Neural cell (in vitro differentiated cells): ENCODE measurements around the gene BCL6B. TPM values are rescaled to one million over a fixed set of nuclear protein-coding genes. Genes with fewer than 3 reads are reported as not detected.

Source experiments
- H2AFZ ChIP-seq: fragments of 200-600, 300-800 bp; sonication (generic), shearing (Covaris generic); 2 replicates; pipeline ENCODE4 v1.6.0; 2014; ENCODE audit warnings: low read depth, mild to moderate bottlenecking, antibody characterized with exemption, low read length, moderate library complexity
- H3F3A ChIP-seq: fragments of 200-600 bp; shearing (Covaris generic); 2 replicates; pipeline ENCODE4 v1.6.1; 2016; ENCODE audit warnings: mild to moderate bottlenecking, moderate library complexity, mixed read lengths, antibody characterized with exemption, low read length; ENCODE audit not compliant: insufficient read depth, poor library complexity, severe bottlenecking
- H3K27ac ChIP-seq: fragments of 200-600, 300-800 bp; sonication (generic), shearing (Covaris generic); 2 replicates; pipeline ENCODE4 v1.5.1; 2014; ENCODE audit warnings: mild to moderate bottlenecking, low read length, moderate library complexity
- H3K27me3 ChIP-seq: fragments of 300-800, 200-600 bp; sonication (generic), shearing (Covaris generic); 2 replicates; pipeline ENCODE4 v1.6.0; 2014; ENCODE audit warnings: mild to moderate bottlenecking, low read depth, low read length, moderate library complexity; ENCODE audit not compliant: insufficient read depth
- H3K36me3 ChIP-seq: fragments of 300-800, 200-600 bp; sonication (generic), shearing (Covaris generic); 2 replicates; pipeline ENCODE4 v1.5.1; 2014; ENCODE audit warnings: mild to moderate bottlenecking, antibody characterized with exemption, low read length, moderate library complexity; ENCODE audit not compliant: insufficient read depth
- H3K4me2 ChIP-seq: fragments of 300-800, 200-600 bp; sonication (generic), shearing (Covaris generic); 2 replicates; pipeline ENCODE4 v1.6.0; 2014; ENCODE audit warnings: mild to moderate bottlenecking, low read length
- H3K4me3 ChIP-seq: fragments of 300-800, 200-600 bp; sonication (generic), shearing (Covaris generic); 2 replicates; pipeline ENCODE4 v1.5.1; 2014; ENCODE audit warnings: mild to moderate bottlenecking, low read length, moderate library complexity
- H3K79me2 ChIP-seq: fragments of 200-600 bp; shearing (Covaris generic); replicated peaks from 2 replicates; pipeline ENCODE4 v1.6.0; 2014; ENCODE audit warnings: mild to moderate bottlenecking, low read length, moderate library complexity; ENCODE audit not compliant: insufficient read depth
- H3K9ac ChIP-seq: fragments of 300-800, 200-600 bp; sonication (generic), shearing (Covaris generic); 2 replicates; pipeline ENCODE4 v1.6.1; 2016; ENCODE audit warnings: mild to moderate bottlenecking, low read length, mixed read lengths
- H3K9me2 ChIP-seq: fragments of 200-600 bp; shearing (Covaris generic); 2 replicates; pipeline ENCODE4 v1.6.1; 2016; ENCODE audit warnings: mild to moderate bottlenecking, low read length, mixed read lengths; ENCODE audit not compliant: insufficient read depth
- H3K9me3 ChIP-seq: fragments of 200-600, 300-800 bp; sonication (generic), shearing (Covaris generic); 2 replicates; pipeline ENCODE4 v1.6.1; 2016; ENCODE audit warnings: mild to moderate bottlenecking, mixed run types, low read length, moderate library complexity, mixed read lengths
- H4K20me1 ChIP-seq: fragments of 200-600 bp; shearing (Covaris generic); 2 replicates; pipeline ENCODE4 v1.6.1; 2016; ENCODE audit warnings: mild to moderate bottlenecking, mixed run types; ENCODE audit not compliant: insufficient read depth
- CTCF ChIP-seq: fragments of 450-650 bp; IDR thresholded peaks from 2 replicates; pipeline ENCODE4 v1.5.1; 2014; ENCODE audit warnings: antibody characterized with exemption, mild to moderate bottlenecking, moderate library complexity; ENCODE audit not compliant: poor library complexity, severe bottlenecking
- EP300 ChIP-seq: fragments of 450-650 bp; conservative IDR thresholded peaks from 2 replicates; pipeline ENCODE4 v1.6.1; 2014; ENCODE audit warnings: antibody characterized with exemption, mild to moderate bottlenecking, moderate library complexity; ENCODE audit not compliant: poor library complexity, severe bottlenecking
- EZH2 ChIP-seq: fragments of 200-600, 300-800 bp; shearing (Covaris generic), sonication (generic); IDR thresholded peaks from 2 replicates; pipeline ENCODE4 v1.6.1; 2014; ENCODE audit warnings: antibody characterized with exemption, low read length, borderline replicate concordance, mild to moderate bottlenecking; ENCODE audit not compliant: insufficient read depth, poor library complexity, severe bottlenecking
- MXI1 ChIP-seq: fragments of 450-650 bp; conservative IDR thresholded peaks from 2 replicates; pipeline ENCODE4 v1.6.1; 2014; ENCODE audit warnings: antibody characterized with exemption, mild to moderate bottlenecking; ENCODE audit not compliant: poor library complexity, severe bottlenecking
- POLR2AphosphoS5 ChIP-seq: IDR thresholded peaks from 2 replicates; pipeline ENCODE4 v1.6.1; 2012
- RAD21 ChIP-seq: fragments of 450-650 bp; conservative IDR thresholded peaks from 2 replicates; pipeline ENCODE4 v1.6.1; 2014; ENCODE audit warnings: antibody characterized with exemption, mild to moderate bottlenecking, moderate library complexity
- REST ChIP-seq: IDR thresholded peaks from 2 replicates; pipeline ENCODE4 v1.6.1; 2012; ENCODE audit warnings: borderline replicate concordance
- SMC3 ChIP-seq: fragments of 450-650 bp; conservative IDR thresholded peaks from 2 replicates; pipeline ENCODE4 v1.6.1; 2014; ENCODE audit warnings: antibody characterized with exemption, mild to moderate bottlenecking, moderate library complexity; ENCODE audit not compliant: poor library complexity
- TAF1 ChIP-seq: IDR thresholded peaks from 2 replicates; pipeline ENCODE4 v1.6.1; 2012; ENCODE audit warnings: low read depth
- polyA plus RNA-seq: library from polyadenylated mRNA; depleted of rRNA; stranded (reverse); fragments of >200 nt; gene quantifications from 2 replicates; pipeline ENCODE4 v1.2.3, GENCODE V29; 2014

The BCL6B gene
- polyA plus RNA-seq, 1 donor from 2014 or later, result not detected

GRCh38 chr17:7001318-7001961 lies 21.4 kb upstream of the BCL6B start:
- TF ChIP-seq CTCF (peak; percentile 64), MXI1 (no peak), SMC3 (peak; percentile 61), RAD21 (peak; percentile 45)
- H3K4me3 ChIP-seq, result no peak overlapping the region
- H3K79me2 ChIP-seq, result no peaks in the 10 kb centered on the region
- H2AFZ ChIP-seq, result no peak overlapping the region
- H3K9me3 ChIP-seq, result no peaks in the 10 kb centered on the region
- H3K27ac ChIP-seq, result no peak overlapping the region
- peaks cover 2% of the 10 kb centered on the region for H3K27me3 ChIP-seq
- H3K9ac ChIP-seq, result no peak overlapping the region
- H3K36me3 ChIP-seq, result no peaks in the 10 kb centered on the region
- H3K9me2 ChIP-seq, result no peaks in the 10 kb centered on the region
- H3F3A ChIP-seq, result no peaks in the 10 kb centered on the region
- no peak overlapping the region for H3K4me2 ChIP-seq
- no peaks in the 10 kb centered on the region for H4K20me1 ChIP-seq

GRCh38 chr17:7002288-7003047 lies 20.4 kb upstream of the BCL6B start:
- Histone ChIP-seq H3K79me2 (no peaks in the 10 kb centered on the region), H3K4me2 (no peak overlapping the region), H3F3A (no peaks in the 10 kb centered on the region), H3K9ac (no peak overlapping the region), H4K20me1 (no peaks in the 10 kb centered on the region), H2AFZ (no peak overlapping the region), H3K27ac (no peak overlapping the region), H3K9me2 (no peaks in the 10 kb centered on the region), H3K9me3 (no peaks in the 10 kb centered on the region), H3K27me3 (no peaks in the 10 kb centered on the region), H3K36me3 (no peaks in the 10 kb centered on the region), H3K4me3 (no peak overlapping the region)
- no peak for TF ChIP-seq MXI1
- no peak for TF ChIP-seq SMC3
- no peak for TF ChIP-seq TAF1
- no peak for TF ChIP-seq EP300
- TF ChIP-seq POLR2AphosphoS5, result no peak
- no peak for TF ChIP-seq REST
- no peak for TF ChIP-seq RAD21
- no peak for TF ChIP-seq CTCF
- TF ChIP-seq EZH2, result no peak
